Fibroblast of mammary gland (primary cell): ENCODE data around the gene CRELD1.

Experiments
- DNase-seq: peaks from one replicate; pipeline ENCODE4 v3.0.0-alpha.2; 2010; ENCODE audit warnings: low read depth
- H3K4me3 ChIP-seq: 2 replicates; pipeline ENCODE4 v1.5.1; 2011; ENCODE audit warnings: low read depth, mild to moderate bottlenecking, low read length, moderate library complexity; ENCODE audit not compliant: control insufficient read depth
- CTCF ChIP-seq: conservative IDR thresholded peaks from 2 replicates; pipeline ENCODE4 v1.5.1; 2011; ENCODE audit warnings: low read depth, low read length, inconsistent platforms; ENCODE audit not compliant: control insufficient read depth, insufficient read depth

Gene CRELD1

GRCh38 chr3:9957214-9957613 is 23.6 kb downstream of the CRELD1 start:
- TF ChIP-seq CTCF: peak; percentile 23
- DNase-seq: no peak
- no peak overlapping the region for H3K4me3 ChIP-seq

- no peak overlapping the region for H3K4me3 ChIP-seq
These were observed 31.7 kb downstream of the CRELD1 start for GRCh38 chr3:9965200-9965875.

GRCh38 chr3:9966841-9967240 is 33.2 kb downstream of the CRELD1 start:
- H3K4me3 ChIP-seq: no peak overlapping the region
- no peak for DNase-seq
- no peak for TF ChIP-seq CTCF

More at GRCh38 chr3:9965200-9965875, 31.7 kb downstream of the CRELD1 start:
- DNase-seq: no peak
- TF ChIP-seq CTCF: no peak

- TF ChIP-seq CTCF: no peak
- no peak overlapping the region for H3K4me3 ChIP-seq
- DNase-seq: no peak
These were observed 36.0 kb downstream of the CRELD1 start for GRCh38 chr3:9969632-9970019.

- no peak overlapping the region for H3K4me3 ChIP-seq
- peak; percentile 75 for DNase-seq
- no peak for TF ChIP-seq CTCF
These were observed 36.5 kb downstream of the CRELD1 start for GRCh38 chr3:9970020-9970652.

- no peak for TF ChIP-seq CTCF
- no peak overlapping the region for H3K4me3 ChIP-seq
- DNase-seq: peak; percentile 99
These were observed 43.4 kb downstream of the CRELD1 start for GRCh38 chr3:9976721-9977709.
